ENCODE results near the gene OTOS. TPM values are rescaled to one million over a fixed set of nuclear protein-coding genes. Genes with fewer than 3 reads are reported as not detected.

The OTOS gene
- total and polyA plus RNA-seq, 7 donors: 0.20 TPM; not detected in 6

GRCh38 chr2:240182001-240182400, 41.5 kb upstream of the OTOS start:
- TF ChIP-seq, protein P1, sequence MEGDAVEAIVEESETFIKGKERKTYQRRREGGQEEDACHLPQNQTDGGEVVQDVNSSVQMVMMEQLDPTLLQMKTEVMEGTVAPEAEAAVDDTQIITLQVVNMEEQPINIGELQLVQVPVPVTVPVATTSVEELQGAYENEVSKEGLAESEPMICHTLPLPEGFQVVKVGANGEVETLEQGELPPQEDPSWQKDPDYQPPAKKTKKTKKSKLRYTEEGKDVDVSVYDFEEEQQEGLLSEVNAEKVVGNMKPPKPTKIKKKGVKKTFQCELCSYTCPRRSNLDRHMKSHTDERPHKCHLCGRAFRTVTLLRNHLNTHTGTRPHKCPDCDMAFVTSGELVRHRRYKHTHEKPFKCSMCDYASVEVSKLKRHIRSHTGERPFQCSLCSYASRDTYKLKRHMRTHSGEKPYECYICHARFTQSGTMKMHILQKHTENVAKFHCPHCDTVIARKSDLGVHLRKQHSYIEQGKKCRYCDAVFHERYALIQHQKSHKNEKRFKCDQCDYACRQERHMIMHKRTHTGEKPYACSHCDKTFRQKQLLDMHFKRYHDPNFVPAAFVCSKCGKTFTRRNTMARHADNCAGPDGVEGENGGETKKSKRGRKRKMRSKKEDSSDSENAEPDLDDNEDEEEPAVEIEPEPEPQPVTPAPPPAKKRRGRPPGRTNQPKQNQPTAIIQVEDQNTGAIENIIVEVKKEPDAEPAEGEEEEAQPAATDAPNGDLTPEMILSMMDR (IDR thresholded peaks at IDR 0.05): no peak
- no peaks in the 10 kb centered on the region for H3K27me3 ChIP-seq (ENCODE audit: insufficient read depth in 3 of 3, low read length in 2 of 3)
- no peak overlapping the region for H3K4me3 ChIP-seq
- no peaks in the 10 kb centered on the region for H3K4me1 ChIP-seq
- intact Hi-C loops (cut with DNase I): no loop called here
- ATAC-seq: no peak
- WGBS, 3 donors: 84 to 94% (median 90%) methylated on average over 5 of the region's 5 CpGs
- H3K36me3 ChIP-seq (ENCODE audit: insufficient read depth in 1 of 2, low read depth in 1 of 2): no peaks in the 10 kb centered on the region
- DNase-seq: no peak
- H3K27ac ChIP-seq: no peak overlapping the region
- no peaks in the 10 kb centered on the region for H3K9me3 ChIP-seq

DNA sequence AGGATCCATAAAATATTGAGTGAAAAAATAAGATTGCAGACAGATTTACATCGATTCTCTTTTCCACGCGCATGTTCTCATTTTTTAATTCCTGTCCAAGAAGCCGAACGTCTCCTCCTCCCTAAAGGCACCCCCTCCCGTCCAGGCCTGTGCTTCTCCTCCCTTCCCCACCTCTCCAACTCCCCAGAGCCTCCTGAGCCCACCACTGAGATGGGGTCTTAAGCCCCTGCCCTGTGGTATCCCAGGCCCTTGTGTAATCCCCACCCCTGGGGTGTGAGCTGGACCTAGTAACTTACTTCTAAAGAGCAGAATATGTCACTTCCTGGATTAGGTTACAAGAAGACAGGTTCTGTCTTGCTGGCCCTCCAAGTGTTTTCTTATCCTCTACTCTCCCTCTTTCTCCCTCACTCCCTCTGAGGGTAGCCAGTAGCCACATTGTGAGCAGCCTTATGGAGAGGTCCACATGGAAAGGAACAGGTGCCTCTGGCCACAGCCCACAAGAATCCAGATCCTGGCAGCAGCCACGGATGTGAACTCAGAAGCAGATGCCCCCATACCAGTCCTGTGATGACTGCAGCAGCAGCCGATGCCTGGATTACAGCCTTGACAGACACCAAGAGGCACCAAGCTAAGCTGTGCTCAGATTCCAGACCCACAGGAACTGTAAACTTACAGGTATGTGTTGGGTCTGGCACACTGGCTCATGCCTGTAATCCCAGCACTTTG, 39.6 kb upstream of the OTOS start:
- TF ChIP-seq, protein P1 (IDR thresholded peaks at IDR 0.05): no peak
- intact Hi-C loops (cut with DNase I): no loop called here
- DNase-seq (peak in 1 of 2 donors; percentile 36), ATAC-seq (peak in 1 of 4 donors; percentile 87)
- no peaks in the 10 kb centered on the region for H3K9me3 ChIP-seq
- H3K4me1 ChIP-seq: no peaks in the 10 kb centered on the region
- no peaks in the 10 kb centered on the region for H3K27me3 ChIP-seq (ENCODE audit: insufficient read depth in 3 of 3, low read length in 2 of 3)
- H3K36me3 ChIP-seq (ENCODE audit: insufficient read depth in 1 of 2, low read depth in 1 of 2): no peaks in the 10 kb centered on the region
- H3K27ac ChIP-seq: no peak overlapping the region
- no peak overlapping the region for H3K4me3 ChIP-seq
- WGBS, 3 donors: 63 to 72% (median 63%) methylated on average over 8 of the region's 8 CpGs

DNA sequence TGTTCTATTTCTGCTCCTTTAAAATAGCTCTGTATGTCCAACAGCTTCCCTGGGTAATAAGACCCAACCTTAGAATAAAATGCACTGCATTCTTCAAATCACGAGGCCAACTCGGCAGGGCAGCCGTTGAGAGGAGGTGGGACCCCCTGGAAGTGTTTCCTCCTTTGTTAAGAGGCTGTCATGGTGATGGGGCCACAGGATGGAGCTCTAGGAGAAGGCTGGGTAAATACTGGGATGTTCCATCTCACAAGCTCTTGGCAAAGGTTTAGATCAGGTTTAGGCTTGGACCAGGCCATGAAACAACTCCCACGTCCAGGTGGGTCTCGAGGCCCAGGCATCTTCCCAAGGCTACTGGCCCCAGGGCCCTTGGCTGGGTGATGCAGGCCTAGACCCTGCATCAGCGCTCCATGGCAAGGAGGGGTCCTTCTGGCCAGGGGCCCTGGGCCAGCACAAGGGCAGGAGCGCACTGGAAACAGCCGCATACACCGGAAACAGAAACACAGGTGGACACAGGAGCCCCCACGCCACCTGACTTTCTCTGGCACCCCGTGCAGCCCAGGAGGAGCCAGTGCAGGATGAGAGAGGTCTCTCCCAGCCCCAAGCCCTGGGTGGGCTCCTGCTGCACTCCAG, 38.8 kb upstream of the OTOS start:
- intact Hi-C loops (cut with DNase I): no loop called here
- peak in 1 of 2 donors; percentile 36 for DNase-seq
- TF ChIP-seq, protein P1 (IDR thresholded peaks at IDR 0.05): no peak
- H3K36me3 ChIP-seq (ENCODE audit: insufficient read depth in 1 of 2, low read depth in 1 of 2): no peaks in the 10 kb centered on the region
- H3K27ac ChIP-seq: no peak overlapping the region
- H3K4me1 ChIP-seq: no peaks in the 10 kb centered on the region
- no peaks in the 10 kb centered on the region for H3K27me3 ChIP-seq (ENCODE audit: insufficient read depth in 3 of 3, low read length in 2 of 3)
- ATAC-seq: no peak
- no peak overlapping the region for H3K4me3 ChIP-seq
- H3K9me3 ChIP-seq: no peaks in the 10 kb centered on the region
- 79 to 87% (median 82%) methylated on average over 11 of the region's 11 CpGs for WGBS, 3 donors

DNA sequence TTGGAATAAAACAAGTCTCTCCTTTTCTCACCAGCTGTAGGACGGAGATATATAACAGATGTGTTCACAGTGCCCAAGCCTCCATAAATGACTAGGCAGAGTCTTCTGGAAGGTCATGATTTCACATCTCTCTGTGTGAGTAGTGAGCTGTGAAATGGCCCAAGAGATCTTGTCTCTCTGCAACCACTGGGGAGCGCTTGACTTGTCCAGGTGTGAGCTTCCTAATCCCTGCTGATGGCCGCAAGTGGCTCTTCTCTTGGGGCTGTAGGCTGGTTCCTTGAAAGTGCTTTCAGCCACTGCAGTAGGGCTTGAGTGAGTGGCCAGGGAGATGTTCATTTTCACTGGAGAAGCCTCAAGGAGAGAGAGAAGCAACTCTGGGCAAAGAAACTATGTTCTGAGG, 38.1 kb upstream of the OTOS start:
- ATAC-seq: no peak
- 83 to 89% (median 88%) methylated on average over 3 of the region's 3 CpGs for WGBS, 3 donors
- TF ChIP-seq, protein P1 (IDR thresholded peaks at IDR 0.05): no peak
- intact Hi-C loops (cut with DNase I): no loop called here
- peak in 1 of 2 donors; percentile 8 for DNase-seq
- Histone ChIP-seq H3K4me1 (no peaks in the 10 kb centered on the region), H3K9me3 (no peaks in the 10 kb centered on the region), H3K27me3 (ENCODE audit: insufficient read depth in 3 of 3, low read length in 2 of 3) (no peaks in the 10 kb centered on the region), H3K27ac (no peak overlapping the region), H3K4me3 (no peak overlapping the region), H3K36me3 (ENCODE audit: insufficient read depth in 1 of 2, low read depth in 1 of 2) (no peaks in the 10 kb centered on the region)

All from psoas muscle (tissue), 8 donors.